Panc1 (cell line): ENCODE results near the gene SERAC1.

Source experiments
- CTCF ChIP-seq: fragments of 450-650 bp; IDR thresholded peaks from 2 replicates; pipeline ENCODE4 v1.5.1; 2017; ENCODE audit warnings: mild to moderate bottlenecking
- POLR2AphosphoS5 ChIP-seq: IDR thresholded peaks from 2 replicates; pipeline ENCODE4 v1.6.1; 2012; ENCODE audit warnings: mild to moderate bottlenecking, low read depth, low read length, moderate library complexity
- REST ChIP-seq, 2 experiments: IDR thresholded peaks; 2 replicates each; pipeline ENCODE4 v1.6.1; 2011 to 2012; ENCODE audit warnings: low read depth in 2 of 2, control low read depth in 1 of 2, low read length in 1 of 2, mild to moderate bottlenecking in 1 of 2, moderate library complexity in 1 of 2; ENCODE audit not compliant: insufficient read depth in 1 of 2
- SIN3A ChIP-seq: IDR thresholded peaks from 2 replicates; pipeline ENCODE4 v1.6.1; 2012; ENCODE audit warnings: low read depth, mild to moderate bottlenecking, low read length, moderate library complexity, borderline replicate concordance; ENCODE audit not compliant: insufficient read depth

GRCh38 chr6:158063736-158064135 lies 104.3 kb downstream of the SERAC1 start:
- TF ChIP-seq CTCF, result no peak
- TF ChIP-seq SIN3A, result no peak
- no peak for TF ChIP-seq REST (IDR thresholded peaks at IDR 0.05; ENCODE audit: insufficient read depth in 1 of 2, low read depth in 2 of 2, low read length in 1 of 2)
- no peak for TF ChIP-seq POLR2AphosphoS5
